ENCODE measurements around the gene CYFIP2.

The CYFIP2 gene

DNA sequence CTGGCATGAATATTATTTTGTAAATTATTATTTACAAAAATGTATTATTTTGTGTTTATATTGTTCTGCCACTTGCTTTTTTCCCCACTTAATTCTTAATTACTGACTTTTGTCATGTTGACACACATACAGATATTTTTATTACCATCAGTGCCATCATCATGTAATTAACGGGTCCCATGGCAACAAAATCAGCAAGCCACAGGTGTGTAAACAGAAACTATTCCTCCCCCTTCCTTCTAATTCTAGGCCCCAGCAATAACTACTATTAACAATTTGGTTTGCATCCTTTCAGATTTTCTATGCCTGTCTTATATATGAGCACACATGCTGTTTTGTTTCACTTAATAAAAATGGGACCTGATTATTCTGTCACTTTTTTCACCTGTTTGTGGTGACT lies 29.3 kb downstream of the CYFIP2 start:
- H3K4me3 ChIP-seq (ENCODE audit: low read depth, low read length) = no peak overlapping the region
- TF ChIP-seq, protein P1, sequence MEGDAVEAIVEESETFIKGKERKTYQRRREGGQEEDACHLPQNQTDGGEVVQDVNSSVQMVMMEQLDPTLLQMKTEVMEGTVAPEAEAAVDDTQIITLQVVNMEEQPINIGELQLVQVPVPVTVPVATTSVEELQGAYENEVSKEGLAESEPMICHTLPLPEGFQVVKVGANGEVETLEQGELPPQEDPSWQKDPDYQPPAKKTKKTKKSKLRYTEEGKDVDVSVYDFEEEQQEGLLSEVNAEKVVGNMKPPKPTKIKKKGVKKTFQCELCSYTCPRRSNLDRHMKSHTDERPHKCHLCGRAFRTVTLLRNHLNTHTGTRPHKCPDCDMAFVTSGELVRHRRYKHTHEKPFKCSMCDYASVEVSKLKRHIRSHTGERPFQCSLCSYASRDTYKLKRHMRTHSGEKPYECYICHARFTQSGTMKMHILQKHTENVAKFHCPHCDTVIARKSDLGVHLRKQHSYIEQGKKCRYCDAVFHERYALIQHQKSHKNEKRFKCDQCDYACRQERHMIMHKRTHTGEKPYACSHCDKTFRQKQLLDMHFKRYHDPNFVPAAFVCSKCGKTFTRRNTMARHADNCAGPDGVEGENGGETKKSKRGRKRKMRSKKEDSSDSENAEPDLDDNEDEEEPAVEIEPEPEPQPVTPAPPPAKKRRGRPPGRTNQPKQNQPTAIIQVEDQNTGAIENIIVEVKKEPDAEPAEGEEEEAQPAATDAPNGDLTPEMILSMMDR (IDR thresholded peaks at IDR 0.05; ENCODE audit: low read depth, low read length) = no peak

DNA sequence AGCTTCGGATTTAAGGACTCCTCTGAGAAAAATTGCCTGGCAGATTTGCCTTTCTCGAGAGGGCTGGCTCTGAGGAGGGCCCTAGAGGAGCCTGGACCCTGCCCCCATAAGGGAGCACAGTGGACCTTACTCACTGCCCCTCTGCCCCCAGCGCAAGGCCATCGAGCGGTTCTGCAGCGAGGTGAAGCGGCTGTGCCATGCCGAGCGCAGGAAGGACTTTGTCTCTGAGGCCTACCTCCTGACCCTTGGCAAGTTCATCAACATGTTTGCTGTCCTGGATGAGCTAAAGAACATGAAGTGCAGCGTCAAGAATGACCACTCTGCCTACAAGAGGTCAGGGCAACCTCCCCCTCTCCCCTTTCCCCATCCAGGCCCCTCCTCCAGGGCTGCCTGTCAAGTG lies 34.6 kb downstream of the CYFIP2 start:
- TF ChIP-seq, protein P1 (IDR thresholded peaks at IDR 0.05; ENCODE audit: low read depth, low read length) = no peak
- H3K4me3 ChIP-seq (ENCODE audit: low read depth, low read length) = no peak overlapping the region

DNA sequence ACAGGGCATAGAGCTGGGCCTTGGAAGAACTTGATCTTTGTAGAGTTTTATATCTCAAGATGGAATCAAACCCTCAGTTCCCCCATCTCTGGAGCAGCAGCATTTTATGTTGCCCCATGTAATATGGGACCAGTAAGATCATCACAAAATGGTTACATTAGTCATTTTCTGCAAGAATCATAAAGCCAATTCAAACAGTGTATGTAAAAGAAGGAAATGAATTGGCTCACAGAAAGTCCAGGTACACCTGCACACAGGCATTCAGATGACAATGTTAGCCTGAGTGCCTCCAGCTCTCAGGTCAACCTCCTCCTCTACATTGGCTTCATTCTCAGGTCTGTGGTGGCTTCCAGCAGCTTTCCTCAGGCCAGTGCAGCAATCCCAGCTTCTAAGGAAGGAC lies 35.1 kb downstream of the CYFIP2 start:
- H3K4me3 ChIP-seq (ENCODE audit: low read depth, low read length) = no peak overlapping the region
- TF ChIP-seq, protein P1 (IDR thresholded peaks at IDR 0.05; ENCODE audit: low read depth, low read length) = no peak

DNA sequence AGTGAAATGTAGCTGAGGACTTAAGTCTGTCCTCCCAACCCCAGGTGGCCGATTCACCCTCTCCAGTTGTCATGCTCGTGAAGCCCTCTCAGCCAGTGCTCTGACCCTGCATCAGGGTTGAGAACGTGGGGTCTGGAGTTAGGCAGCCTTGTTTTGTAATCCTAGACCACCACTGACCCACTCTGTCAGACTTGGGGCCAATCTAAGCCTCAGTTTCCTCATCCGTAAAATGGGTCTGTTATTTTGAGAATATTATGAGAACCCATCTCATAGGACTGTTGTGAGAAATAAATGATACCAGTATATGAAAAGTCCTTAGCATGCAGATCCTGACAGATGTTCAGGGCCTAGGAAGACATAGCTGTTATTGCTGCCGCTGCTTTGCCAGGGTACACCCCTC lies 37.1 kb downstream of the CYFIP2 start:
- no peak overlapping the region for H3K4me3 ChIP-seq (ENCODE audit: low read depth, low read length)
- TF ChIP-seq, protein P1 (IDR thresholded peaks at IDR 0.05; ENCODE audit: low read depth, low read length) = no peak

DNA sequence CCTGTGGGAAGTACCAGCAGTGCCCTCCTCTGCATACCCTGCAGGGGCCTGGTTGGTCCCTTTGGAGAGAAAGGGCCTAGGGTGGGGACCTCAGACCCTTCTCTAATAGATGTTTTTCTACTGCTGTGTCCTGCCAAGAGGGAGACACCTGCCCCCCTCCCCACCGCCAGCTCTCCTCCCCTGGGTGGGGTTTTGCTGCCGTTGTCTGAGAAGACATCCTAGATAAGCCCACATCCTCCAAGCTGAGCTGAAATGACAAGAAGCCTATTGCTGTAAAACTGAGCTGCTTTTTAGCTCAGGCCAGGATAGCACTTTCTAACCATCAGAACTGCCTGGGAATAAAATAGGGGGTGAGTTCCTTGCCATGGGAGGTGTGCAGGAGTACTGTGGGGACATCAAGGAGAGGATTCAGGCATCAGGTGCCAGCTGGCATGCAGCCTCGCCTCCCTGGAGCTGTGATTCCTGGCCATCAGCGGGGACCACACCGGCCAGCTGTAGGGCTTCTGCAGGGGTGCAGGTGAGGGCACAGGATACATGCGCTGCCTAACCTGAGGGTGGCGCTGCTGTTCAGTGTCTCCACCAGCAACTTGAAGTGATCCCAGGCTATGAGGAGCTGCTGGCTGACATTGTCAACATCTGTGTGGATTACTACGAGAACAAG lies 37.9 kb downstream of the CYFIP2 start:
- TF ChIP-seq, protein P1 (IDR thresholded peaks at IDR 0.05; ENCODE audit: low read depth, low read length) = no peak
- no peak overlapping the region for H3K4me3 ChIP-seq (ENCODE audit: low read depth, low read length)

DNA sequence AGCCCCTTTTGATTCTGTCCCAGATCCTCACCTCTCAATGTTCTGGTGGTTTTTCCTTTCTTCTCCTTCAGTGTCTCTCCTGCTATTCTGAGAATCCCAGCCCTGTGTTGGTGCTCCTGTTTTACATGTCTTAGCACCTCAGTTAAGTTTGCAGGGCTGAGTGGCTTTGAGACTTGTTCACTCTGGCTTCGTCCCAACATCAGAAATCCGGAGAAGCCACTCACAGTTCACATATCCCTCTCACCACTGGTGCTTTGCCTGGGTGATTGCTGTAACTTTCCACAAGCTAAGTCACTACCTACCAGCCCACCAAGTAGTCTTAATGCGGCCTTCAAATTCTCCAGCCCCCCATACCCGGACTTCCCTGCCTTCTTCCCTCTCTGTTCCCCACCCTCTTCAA lies 40.2 kb downstream of the CYFIP2 start:
- TF ChIP-seq, protein P1 (IDR thresholded peaks at IDR 0.05; ENCODE audit: low read depth, low read length) = no peak
- H3K4me3 ChIP-seq (ENCODE audit: low read depth, low read length) = no peak overlapping the region

DNA sequence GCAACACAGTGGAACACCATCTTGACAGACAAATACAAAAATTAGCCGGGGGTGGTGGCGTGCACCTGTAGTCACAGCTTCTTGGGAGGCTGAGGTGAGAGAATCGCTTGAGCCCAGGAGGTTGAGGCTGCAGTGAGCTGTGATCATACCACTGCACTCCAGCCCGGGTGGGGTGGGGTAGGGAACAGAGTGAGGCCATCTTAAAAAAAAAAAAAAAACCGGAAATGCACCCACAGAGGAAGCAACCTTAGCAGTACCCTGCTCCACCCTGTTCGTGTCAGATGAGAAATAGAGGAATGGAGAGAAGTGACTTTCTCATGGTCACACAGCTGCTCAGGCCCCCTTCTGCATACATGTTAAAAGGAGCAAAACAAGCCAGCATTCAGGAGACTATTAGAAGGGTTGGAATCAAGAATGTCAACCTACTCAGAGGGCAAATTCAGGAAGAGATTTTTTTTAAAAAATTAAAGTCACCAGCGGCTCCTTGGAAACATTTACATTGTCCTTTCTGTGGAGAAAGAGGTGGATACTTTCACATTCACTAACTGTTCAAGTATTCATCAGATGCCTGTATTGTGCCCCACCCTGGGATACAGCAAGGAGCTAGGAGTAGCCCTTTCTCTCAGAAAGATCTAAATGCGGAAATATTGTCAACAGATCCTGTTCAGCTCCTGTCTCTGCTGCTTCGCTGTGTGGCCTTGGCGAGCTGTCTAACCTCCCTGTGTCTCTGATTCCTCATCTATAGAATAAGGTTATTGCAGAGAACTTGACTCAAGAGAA lies 41.0 kb downstream of the CYFIP2 start:
- H3K4me3 ChIP-seq (ENCODE audit: low read depth, low read length) = no peak overlapping the region
- TF ChIP-seq, protein P1 (IDR thresholded peaks at IDR 0.05; ENCODE audit: low read depth, low read length) = no peak
